GM12873 (cell line): ENCODE results near the gene FABP2.

Experiments used
- TF ChIP-seq, protein P1 (sequence below): IDR thresholded peaks from 2 replicates; pipeline ENCODE4 v1.5.1; 2012; ENCODE audit warnings: low read depth, mild to moderate bottlenecking, moderate library complexity, low read length, control low read depth; ENCODE audit not compliant: insufficient read depth; ENCODE audit errors: missing control alignments

Gene FABP2

GRCh38 chr4:119321921-119322687 is at the start of gene FABP2:
Gene FABP2 (minus strand): TSS chr4:119322138. CDS start chr4:119322102, 36 bp downstream.
- TF ChIP-seq, protein P1, sequence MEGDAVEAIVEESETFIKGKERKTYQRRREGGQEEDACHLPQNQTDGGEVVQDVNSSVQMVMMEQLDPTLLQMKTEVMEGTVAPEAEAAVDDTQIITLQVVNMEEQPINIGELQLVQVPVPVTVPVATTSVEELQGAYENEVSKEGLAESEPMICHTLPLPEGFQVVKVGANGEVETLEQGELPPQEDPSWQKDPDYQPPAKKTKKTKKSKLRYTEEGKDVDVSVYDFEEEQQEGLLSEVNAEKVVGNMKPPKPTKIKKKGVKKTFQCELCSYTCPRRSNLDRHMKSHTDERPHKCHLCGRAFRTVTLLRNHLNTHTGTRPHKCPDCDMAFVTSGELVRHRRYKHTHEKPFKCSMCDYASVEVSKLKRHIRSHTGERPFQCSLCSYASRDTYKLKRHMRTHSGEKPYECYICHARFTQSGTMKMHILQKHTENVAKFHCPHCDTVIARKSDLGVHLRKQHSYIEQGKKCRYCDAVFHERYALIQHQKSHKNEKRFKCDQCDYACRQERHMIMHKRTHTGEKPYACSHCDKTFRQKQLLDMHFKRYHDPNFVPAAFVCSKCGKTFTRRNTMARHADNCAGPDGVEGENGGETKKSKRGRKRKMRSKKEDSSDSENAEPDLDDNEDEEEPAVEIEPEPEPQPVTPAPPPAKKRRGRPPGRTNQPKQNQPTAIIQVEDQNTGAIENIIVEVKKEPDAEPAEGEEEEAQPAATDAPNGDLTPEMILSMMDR = no peak

- TF ChIP-seq, protein P1 = no peak
These were observed 15.1 kb upstream of the FABP2 start for GRCh38 chr4:119337010-119337409.

DNA sequence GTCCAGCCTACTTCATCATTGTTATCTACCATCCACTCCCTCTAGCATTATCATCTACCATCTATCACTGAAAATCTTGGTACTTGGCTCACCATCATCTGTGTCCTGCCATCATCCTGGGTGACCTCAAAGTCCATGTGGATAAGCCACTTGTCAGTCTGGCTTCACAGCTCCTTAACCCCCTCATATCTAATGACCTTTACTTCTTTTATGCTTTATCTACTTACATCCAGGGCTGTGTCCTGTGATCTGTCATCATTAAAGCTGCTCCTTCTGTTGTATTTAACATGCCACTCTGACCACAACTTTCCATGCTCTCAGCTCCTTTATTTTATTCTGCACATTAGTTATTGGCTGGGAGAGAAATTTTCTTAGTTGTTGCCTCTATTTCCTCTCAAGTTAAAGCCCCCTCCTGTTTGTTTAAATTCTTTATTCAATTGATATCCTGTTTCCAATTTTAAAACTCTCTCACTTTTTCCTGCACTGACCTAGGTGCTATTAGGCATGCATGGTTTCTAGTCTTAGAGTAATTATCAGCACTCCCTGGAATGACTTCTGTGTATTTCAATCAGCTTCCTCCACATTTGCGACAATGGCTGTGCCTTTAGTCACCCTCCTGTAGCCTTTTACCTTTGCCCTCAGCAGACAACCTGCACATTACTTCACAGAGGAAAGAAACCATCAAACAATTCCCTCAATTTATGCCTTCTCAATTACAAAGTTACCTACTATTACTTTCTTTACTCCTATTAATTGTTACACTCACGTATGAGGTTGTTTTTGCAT is 8.1 kb upstream of the FABP2 start:
- TF ChIP-seq, protein P1 = no peak

DNA sequence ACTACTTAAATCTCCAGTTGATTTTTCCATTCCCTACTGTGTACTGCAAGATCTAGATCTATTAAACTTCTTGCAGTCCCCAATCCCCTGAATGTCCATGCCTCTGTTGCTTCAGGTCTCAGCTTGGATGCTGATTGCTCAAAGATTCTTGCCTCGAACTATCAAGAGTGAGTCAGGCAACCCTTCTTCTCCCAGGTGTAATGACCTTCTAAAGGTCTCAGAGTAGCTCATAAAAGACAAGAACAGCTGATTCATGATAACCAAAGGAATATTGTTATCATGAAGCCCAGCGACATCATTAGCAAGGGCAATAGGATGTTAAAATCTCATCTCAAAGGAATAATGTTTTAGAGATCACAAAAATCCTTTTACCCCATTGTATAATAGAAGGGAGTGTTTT is 6.8 kb upstream of the FABP2 start:
- TF ChIP-seq, protein P1 = no peak

GRCh38 chr4:119317990-119318389 is 3.9 kb downstream of the FABP2 start:
- TF ChIP-seq, protein P1 = no peak

DNA sequence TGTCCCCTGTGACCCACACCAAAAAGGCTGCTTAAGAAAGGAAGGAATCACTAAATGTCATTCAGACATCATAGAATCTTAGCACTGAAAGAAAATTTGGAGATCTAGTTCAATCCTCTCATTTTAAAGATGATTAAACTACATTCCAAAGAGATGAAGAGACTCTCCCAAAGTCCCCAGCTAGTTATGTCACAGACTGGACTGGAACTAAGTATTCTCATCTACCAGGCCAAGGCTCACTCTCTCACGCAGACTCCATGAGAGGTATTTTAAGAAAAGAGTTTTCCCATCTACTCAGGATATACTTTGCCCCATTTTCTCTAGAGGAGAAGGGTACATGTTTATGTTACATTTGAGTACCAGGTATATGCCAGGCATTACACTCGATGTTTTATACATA is 6.9 kb downstream of the FABP2 start:
- TF ChIP-seq, protein P1 = no peak

GRCh38 chr4:119314356-119314755 is 7.6 kb downstream of the FABP2 start:
- TF ChIP-seq, protein P1 = peak; percentile 58
